Smooth muscle cell (in vitro differentiated cells): ENCODE measurements around the gene H1-8. TPM values are rescaled to one million over a fixed set of nuclear protein-coding genes. Genes with fewer than 3 reads are reported as not detected.
"Not testable (repeated sequence)": the region's sequence is repeated elsewhere in the genome, so short reads cannot be mapped to it uniquely, and the experiment has no call there.

Source experiments
- DNase-seq: peaks from one replicate; lab custom pipeline; 2025; ENCODE audit not compliant: unreplicated experiment; lab: John Stamatoyannopoulos, UW
- H2AFZ ChIP-seq: fragments of 200-600 bp; sonication (generic); 2 replicates; pipeline ENCODE4 v1.6.0; 2016; ENCODE audit warnings: antibody characterized with exemption, low read depth, mild to moderate bottlenecking
- H3F3A ChIP-seq: fragments of 200-600 bp; sonication (generic); 2 replicates; pipeline ENCODE4 v1.6.0; 2017; ENCODE audit warnings: antibody characterized with exemption, low read depth
- H3K27ac ChIP-seq: fragments of 200-600 bp; sonication (generic); 2 replicates; pipeline ENCODE4 v1.5.1; 2016; ENCODE audit warnings: low read depth, mild to moderate bottlenecking
- H3K27me3 ChIP-seq: fragments of 200-600 bp; sonication (generic); 2 replicates; pipeline ENCODE4 v1.6.1; 2016; ENCODE audit warnings: low read depth, mild to moderate bottlenecking
- H3K36me3 ChIP-seq: fragments of 200-600 bp; sonication (generic); 2 replicates; pipeline ENCODE4 v1.5.1; 2016; ENCODE audit warnings: low read depth
- H3K4me1 ChIP-seq: fragments of 200-600 bp; sonication (generic); 2 replicates; pipeline ENCODE4 v1.5.1; 2016; ENCODE audit warnings: low read depth
- H3K4me2 ChIP-seq: fragments of 200-600 bp; sonication (generic); 2 replicates; pipeline ENCODE4 v1.6.0; 2016; ENCODE audit warnings: mild to moderate bottlenecking
- H3K4me3 ChIP-seq: fragments of 200-600 bp; sonication (generic); 2 replicates; pipeline ENCODE4 v1.5.1; 2016; ENCODE audit warnings: mild to moderate bottlenecking
- H3K79me2 ChIP-seq: fragments of 200-600 bp; sonication (generic); 2 replicates; pipeline ENCODE4 v1.6.0; 2016; ENCODE audit warnings: low read depth, mild to moderate bottlenecking
- H3K9ac ChIP-seq: fragments of 200-600 bp; sonication (generic); 2 replicates; pipeline ENCODE4 v1.6.0; 2016; ENCODE audit warnings: low read depth
- H3K9me3 ChIP-seq: fragments of 200-600 bp; sonication (generic); replicated peaks from 2 replicates; pipeline ENCODE4 v1.5.1; 2016; ENCODE audit warnings: low read depth
- H4K20me1 ChIP-seq: fragments of 200-600 bp; sonication (generic); 2 replicates; pipeline ENCODE4 v1.6.0; 2016; ENCODE audit warnings: low read depth
- WGBS: methylation state at CpG from one replicate; pipeline ENCODE4 v1.1.7; 2016; ENCODE audit warnings: low lambda C conversion rate; 5-methylcytosine and 5-hydroxymethylcytosine counted together
- polyA plus RNA-seq: library from polyadenylated mRNA; unstranded; fragments of >200 nt; fragmentation: Nextera tagmentation; extraction: Ambion mirVana; gene quantifications from 2 replicates; pipeline ENCODE4 v1.2.1, GENCODE V29; 2016
- total RNA-seq: library from RNA; depleted of rRNA; stranded (reverse); fragments of >200 nt; gene quantifications from 2 replicates; pipeline ENCODE4 v1.2.3, GENCODE V29; 2014
- TF ChIP-seq, protein P1 (sequence below): fragments of 200-600 bp; sonication (generic); IDR thresholded peaks from 2 replicates; pipeline ENCODE4 v1.5.1; 2017; ENCODE audit warnings: borderline replicate concordance, mild to moderate bottlenecking, antibody characterized with exemption; ENCODE audit not compliant: insufficient read depth, poor library complexity, severe bottlenecking

H1-8 gene
- total and polyA plus RNA-seq, 2 experiments from 2014 or later, result not detected

DNA sequence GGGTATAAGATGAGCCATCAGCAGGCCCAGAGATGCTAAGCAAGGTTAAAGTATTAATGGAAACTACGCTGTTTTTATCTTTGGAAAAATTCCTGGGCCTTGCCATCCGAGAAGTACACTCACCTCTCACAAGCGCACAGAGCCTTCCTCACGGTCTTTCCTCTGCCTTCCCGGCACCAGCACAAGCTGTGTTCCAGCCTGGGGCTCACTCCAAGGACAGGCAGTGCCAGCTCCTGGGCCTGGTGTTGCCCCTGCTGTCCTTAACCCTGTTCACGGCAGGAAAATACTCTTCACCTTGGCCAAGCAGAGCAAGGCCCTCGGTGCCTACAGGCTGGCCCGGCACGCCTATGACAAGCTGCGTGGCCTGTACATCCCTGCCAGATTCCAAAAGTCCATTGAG is 28.9 kb upstream of the H1-8 start:
- H3K79me2 ChIP-seq, result no peaks in the 10 kb centered on the region
- H3K27me3 ChIP-seq, result no peaks in the 10 kb centered on the region
- H3K36me3 ChIP-seq, result no peaks in the 10 kb centered on the region
- H3K9me3 ChIP-seq, result no peaks in the 10 kb centered on the region
- H3K4me2 ChIP-seq, result no peak overlapping the region
- H3K9ac ChIP-seq, result no peak overlapping the region
- H3K4me1 ChIP-seq, result no peaks in the 10 kb centered on the region
- no peak overlapping the region for H2AFZ ChIP-seq
- no peaks in the 10 kb centered on the region for H3F3A ChIP-seq
- H3K27ac ChIP-seq, result no peak overlapping the region
- TF ChIP-seq, protein P1, sequence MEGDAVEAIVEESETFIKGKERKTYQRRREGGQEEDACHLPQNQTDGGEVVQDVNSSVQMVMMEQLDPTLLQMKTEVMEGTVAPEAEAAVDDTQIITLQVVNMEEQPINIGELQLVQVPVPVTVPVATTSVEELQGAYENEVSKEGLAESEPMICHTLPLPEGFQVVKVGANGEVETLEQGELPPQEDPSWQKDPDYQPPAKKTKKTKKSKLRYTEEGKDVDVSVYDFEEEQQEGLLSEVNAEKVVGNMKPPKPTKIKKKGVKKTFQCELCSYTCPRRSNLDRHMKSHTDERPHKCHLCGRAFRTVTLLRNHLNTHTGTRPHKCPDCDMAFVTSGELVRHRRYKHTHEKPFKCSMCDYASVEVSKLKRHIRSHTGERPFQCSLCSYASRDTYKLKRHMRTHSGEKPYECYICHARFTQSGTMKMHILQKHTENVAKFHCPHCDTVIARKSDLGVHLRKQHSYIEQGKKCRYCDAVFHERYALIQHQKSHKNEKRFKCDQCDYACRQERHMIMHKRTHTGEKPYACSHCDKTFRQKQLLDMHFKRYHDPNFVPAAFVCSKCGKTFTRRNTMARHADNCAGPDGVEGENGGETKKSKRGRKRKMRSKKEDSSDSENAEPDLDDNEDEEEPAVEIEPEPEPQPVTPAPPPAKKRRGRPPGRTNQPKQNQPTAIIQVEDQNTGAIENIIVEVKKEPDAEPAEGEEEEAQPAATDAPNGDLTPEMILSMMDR, result no peak
- DNase-seq, result no peak
- no peak overlapping the region for H3K4me3 ChIP-seq
- H4K20me1 ChIP-seq, result no peaks in the 10 kb centered on the region
- WGBS, result 94% methylated on average over 10 of the region's 10 CpGs

DNA sequence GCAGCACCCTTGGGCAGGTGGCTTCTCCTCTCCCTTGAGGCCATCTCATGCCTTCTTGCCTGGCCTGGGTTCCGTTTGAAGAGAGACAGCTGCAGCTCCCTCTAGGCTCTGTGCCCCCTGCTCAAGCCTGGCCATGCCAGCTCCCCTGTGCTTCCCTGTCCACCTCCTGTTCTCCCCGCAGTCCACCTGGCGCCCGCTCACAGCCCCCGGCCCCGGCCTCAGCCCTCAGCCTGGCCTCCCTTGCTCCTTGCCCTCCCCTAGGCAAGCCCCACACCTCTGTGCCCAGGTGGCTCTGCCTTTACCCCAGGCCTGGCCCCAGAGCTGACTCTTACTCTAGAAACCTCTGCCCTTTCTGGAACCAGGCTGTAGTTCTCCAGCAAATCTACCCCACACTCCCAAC is 28.4 kb upstream of the H1-8 start:
- Histone ChIP-seq H3K79me2 (no peaks in the 10 kb centered on the region), H2AFZ (no peak overlapping the region), H3K36me3 (no peaks in the 10 kb centered on the region), H3K27me3 (no peaks in the 10 kb centered on the region), H3K4me2 (no peak overlapping the region), H3K27ac (no peak overlapping the region), H3K9ac (no peak overlapping the region), H3K9me3 (no peaks in the 10 kb centered on the region), H3F3A (no peaks in the 10 kb centered on the region), H4K20me1 (no peaks in the 10 kb centered on the region), H3K4me3 (no peak overlapping the region), H3K4me1 (no peaks in the 10 kb centered on the region)
- TF ChIP-seq, protein P1, result no peak
- DNase-seq, result no peak
- WGBS, result 100% methylated on average over 3 of the region's 6 CpGs

DNA sequence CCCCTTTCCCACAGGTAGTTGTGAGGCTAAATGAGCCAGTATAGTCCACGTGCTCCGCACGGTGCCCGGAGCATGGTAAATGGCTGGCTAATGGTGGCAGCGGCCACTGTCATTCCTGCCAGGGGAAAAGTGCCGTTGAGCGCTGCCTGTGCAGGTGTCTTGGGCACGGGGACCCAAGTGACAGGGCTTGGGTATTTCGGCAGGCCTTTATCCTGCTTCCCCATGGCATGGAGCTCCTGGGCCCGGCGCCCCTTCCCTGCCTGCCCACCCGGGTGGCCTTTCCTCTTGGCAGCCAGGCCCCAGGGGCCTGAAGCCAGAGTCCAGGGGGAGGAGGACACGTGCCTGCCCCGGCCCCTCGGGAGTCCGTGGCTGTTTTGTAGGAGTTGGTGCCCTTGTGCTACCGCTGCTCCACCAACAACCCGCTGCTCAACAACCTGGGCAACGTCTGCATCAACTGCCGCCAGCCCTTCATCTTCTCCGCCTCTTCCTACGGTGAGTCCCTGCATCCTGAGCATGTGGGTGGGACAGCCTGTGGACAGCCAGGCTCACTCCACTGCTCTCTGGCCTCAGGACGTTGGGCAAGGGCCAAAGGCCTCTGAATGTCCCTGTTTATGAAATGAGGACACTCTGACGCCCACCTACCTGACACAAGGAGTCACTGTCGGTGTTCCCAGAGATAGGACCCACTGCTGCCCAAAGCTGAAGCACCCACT is 27.7 kb upstream of the H1-8 start:
- not testable (repeated sequence) for H3K4me3 ChIP-seq, H4K20me1 ChIP-seq, H3K4me1 ChIP-seq, H3K4me2 ChIP-seq, H3K79me2 ChIP-seq, H3K9ac ChIP-seq, H3K9me3 ChIP-seq, H3K27ac ChIP-seq, H3F3A ChIP-seq, H2AFZ ChIP-seq, H3K36me3 ChIP-seq, DNase-seq, H3K27me3 ChIP-seq
- 92% methylated on average over 15 of the region's 25 CpGs for WGBS

DNA sequence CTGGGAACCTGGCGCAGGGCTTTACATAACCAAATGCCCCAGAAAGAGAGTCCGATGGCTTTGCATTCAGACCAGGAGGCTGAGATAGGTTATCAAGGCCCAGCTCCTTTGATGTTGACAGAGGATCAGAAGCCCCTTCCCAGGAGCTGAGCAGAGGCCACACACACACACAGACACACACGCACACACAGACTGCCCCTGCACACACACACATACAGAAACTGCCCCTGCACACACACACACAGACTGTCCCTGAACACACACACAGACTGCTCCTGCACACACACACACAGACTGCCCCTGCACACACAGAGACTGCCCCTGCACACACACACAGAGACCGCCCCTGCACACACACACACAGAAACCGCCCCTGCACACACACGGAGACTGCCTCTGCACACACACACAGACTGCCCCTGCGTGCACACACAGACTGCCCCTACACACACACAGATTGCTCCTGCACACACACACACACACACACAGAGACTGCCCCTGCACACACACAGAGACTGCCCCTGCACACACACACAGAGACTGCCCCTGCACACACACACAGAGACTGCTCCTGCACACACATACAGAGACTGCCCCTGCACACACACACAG is 27.0 kb upstream of the H1-8 start:
- not testable (repeated sequence) for H3K9me3 ChIP-seq, H3K4me3 ChIP-seq, H3K4me1 ChIP-seq, H4K20me1 ChIP-seq, H3F3A ChIP-seq, H3K79me2 ChIP-seq, H3K36me3 ChIP-seq, H2AFZ ChIP-seq, H3K27me3 ChIP-seq, DNase-seq, H3K27ac ChIP-seq, H3K4me2 ChIP-seq, H3K9ac ChIP-seq
- WGBS, result 97% methylated on average over 7 of the region's 7 CpGs
